ENCODE measurements around the gene NRF1.

GRCh38 chr7:129752760-129753159, 141.2 kb downstream of the NRF1 start:
- TF ChIP-seq EZH2phosphoT487 (IDR thresholded peaks at IDR 0.05; ENCODE audit: borderline replicate concordance) (no peak), EZH2 (IDR thresholded peaks at IDR 0.05) (no peak), SIN3A (IDR thresholded peaks at IDR 0.05; ENCODE audit: low read depth) (no peak), POLR2AphosphoS5 (IDR thresholded peaks at IDR 0.05; ENCODE audit: low read depth, low read length) (no peak), ZNF274 (IDR thresholded peaks at IDR 0.05; ENCODE audit: low read depth, low read length) (no peak), POLR2A (IDR thresholded peaks at IDR 0.05; ENCODE audit: borderline replicate concordance, extremely low read depth, insufficient read depth, insufficient read length) (no peak), ZFX (IDR thresholded peaks at IDR 0.05) (no peak), JUND (IDR thresholded peaks at IDR 0.05) (no peak), RAD21 (IDR thresholded peaks at IDR 0.05; ENCODE audit: low read depth) (no peak), YY1 (IDR thresholded peaks at IDR 0.05; ENCODE audit: extremely low read depth, insufficient replicate concordance, low read depth, low read length) (no peak), EGR1 (IDR thresholded peaks at IDR 0.05; ENCODE audit: low read depth) (no peak), CEBPB (IDR thresholded peaks at IDR 0.05; ENCODE audit: low read depth) (no peak), REST (IDR thresholded peaks at IDR 0.05; ENCODE audit: low read depth) (no peak)
- TF ChIP-seq, protein P1, sequence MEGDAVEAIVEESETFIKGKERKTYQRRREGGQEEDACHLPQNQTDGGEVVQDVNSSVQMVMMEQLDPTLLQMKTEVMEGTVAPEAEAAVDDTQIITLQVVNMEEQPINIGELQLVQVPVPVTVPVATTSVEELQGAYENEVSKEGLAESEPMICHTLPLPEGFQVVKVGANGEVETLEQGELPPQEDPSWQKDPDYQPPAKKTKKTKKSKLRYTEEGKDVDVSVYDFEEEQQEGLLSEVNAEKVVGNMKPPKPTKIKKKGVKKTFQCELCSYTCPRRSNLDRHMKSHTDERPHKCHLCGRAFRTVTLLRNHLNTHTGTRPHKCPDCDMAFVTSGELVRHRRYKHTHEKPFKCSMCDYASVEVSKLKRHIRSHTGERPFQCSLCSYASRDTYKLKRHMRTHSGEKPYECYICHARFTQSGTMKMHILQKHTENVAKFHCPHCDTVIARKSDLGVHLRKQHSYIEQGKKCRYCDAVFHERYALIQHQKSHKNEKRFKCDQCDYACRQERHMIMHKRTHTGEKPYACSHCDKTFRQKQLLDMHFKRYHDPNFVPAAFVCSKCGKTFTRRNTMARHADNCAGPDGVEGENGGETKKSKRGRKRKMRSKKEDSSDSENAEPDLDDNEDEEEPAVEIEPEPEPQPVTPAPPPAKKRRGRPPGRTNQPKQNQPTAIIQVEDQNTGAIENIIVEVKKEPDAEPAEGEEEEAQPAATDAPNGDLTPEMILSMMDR (IDR thresholded peaks at IDR 0.05 in 2 of 3, conservative IDR thresholded peaks at IDR 0.05 in 1 of 3; ENCODE audit: borderline replicate concordance in 1 of 3, insufficient read depth in 1 of 3, low read depth in 2 of 3, low read length in 2 of 3), result no peak
